HepG2 (cell line): ENCODE measurements around the gene PRDM11. TPM values are rescaled to one million over a fixed set of nuclear protein-coding genes. Genes with fewer than 3 reads are reported as not detected.

Source experiments
- ATAC-seq: fragments of 200-7000 bp; cut with Tn5 transposase; 3 replicates; pipeline ENCODE4 v1.9.1; 2020; ENCODE audit warnings: mild to moderate bottlenecking, moderate library complexity
- BruUV-seq: library from RNA; stranded (reverse); fragments of 400-500 nt; replicated peaks from 2 replicates; lab custom pipeline; 2021; lab: Mats Ljungman, UMichigan
- CTCF ChIA-PET: fragments of 300-600 bp; formaldehyde crosslinking; extraction: SDS; loops from one replicate; lab custom pipeline; 2021; ENCODE audit warnings: low total read pairs, inconsistent platforms, low intra/inter-chr PET ratio; lab: Yijun Ruan, JAX
- POLR2A ChIA-PET: fragments of 350-600 bp; sonication (Branson Sonifier 250); formaldehyde crosslinking; loops from one replicate; lab custom pipeline; 2020; ENCODE audit warnings: antibody characterized with exemption, inconsistent platforms; lab: Yijun Ruan, JAX
- DNase-seq: peaks from one replicate; pipeline ENCODE4 v3.0.0-alpha.2; 2015; ENCODE audit warnings: low spot score
- FAIRE-seq: peaks from 3 replicates; lab custom pipeline; 2011; peaks lifted over from hg19 to GRCh38; lab: Jason Lieb, UNC
- H2AFZ ChIP-seq: one replicate; pipeline ENCODE4 v1.6.1; 2011; ENCODE audit warnings: low read length, inconsistent platforms
- H3K27ac ChIP-seq: fragments of 300-600 bp; 3 replicates; pipeline ENCODE4 v1.8.0; 2011; ENCODE audit warnings: mixed run types, mild to moderate bottlenecking, mixed read lengths, low read length, inconsistent platforms; ENCODE audit not compliant: insufficient read depth; ENCODE audit errors: extremely low read length
- H3K27me3 ChIP-seq, 2 experiments: fragments of 200-600 bp in 1 of 2; 2 replicates in 1 of 2; 3 replicates in 1 of 2; pipeline versions ENCODE4 v1.6.0 to v1.8.0; 2011; ENCODE audit warnings: low read length in 2 of 2, mild to moderate bottlenecking in 2 of 2, moderate library complexity in 2 of 2, inconsistent platforms in 1 of 2; ENCODE audit not compliant: insufficient read depth in 2 of 2, control insufficient read depth in 1 of 2
- H3K36me3 ChIP-seq, 2 experiments: fragments of 200-600 bp in 1 of 2; replicated peaks in 1 of 2; 2 replicates in 1 of 2; 3 replicates in 1 of 2; pipeline versions ENCODE4 v1.5.1 to v1.8.0; 2011; ENCODE audit warnings: low read length in 2 of 2, inconsistent platforms in 1 of 2; ENCODE audit not compliant: insufficient read depth in 2 of 2, control insufficient read depth in 1 of 2
- H3K4me1 ChIP-seq: 2 replicates; pipeline ENCODE4 v1.5.1; 2012; ENCODE audit warnings: low read length, inconsistent platforms; ENCODE audit not compliant: insufficient read depth
- H3K4me2 ChIP-seq: 2 replicates; pipeline ENCODE4 v1.6.0; 2011; ENCODE audit warnings: low read depth, low read length, inconsistent platforms
- H3K4me3 ChIP-seq, 3 experiments: fragments of 200-600 bp in 1 of 3; sonication (generic), shearing (Covaris generic) in 1 of 3; replicated peaks in 1 of 3; 2 replicates each; pipeline ENCODE4 v1.5.1; 2011 to 2016; ENCODE audit warnings: low read length in 3 of 3, inconsistent platforms in 2 of 3, low read depth in 2 of 3, mild to moderate bottlenecking in 2 of 3, control low read depth in 1 of 3, mixed read lengths in 1 of 3; ENCODE audit not compliant: insufficient read depth in 1 of 3
- H3K79me2 ChIP-seq: one replicate; pipeline ENCODE4 v1.6.1; 2011; ENCODE audit warnings: low read length, inconsistent platforms; ENCODE audit not compliant: insufficient read depth
- H3K9ac ChIP-seq: 2 replicates; pipeline ENCODE4 v1.6.0; 2011; ENCODE audit warnings: mild to moderate bottlenecking, low read depth, low read length, inconsistent platforms; ENCODE audit not compliant: insufficient read depth
- H3K9me3 ChIP-seq: 2 replicates; pipeline ENCODE4 v1.5.1; 2012; ENCODE audit warnings: mild to moderate bottlenecking, low read length
- H4K20me1 ChIP-seq: 2 replicates; pipeline ENCODE4 v1.6.0; 2011; ENCODE audit warnings: inconsistent platforms, mild to moderate bottlenecking, low read length, moderate library complexity; ENCODE audit not compliant: insufficient read depth
- ADNP ChIP-seq: sonication (generic); formaldehyde crosslinking; IDR thresholded peaks from 2 replicates; pipeline ENCODE4 v1.4.0; 2020; ENCODE audit warnings: missing genetic modification reagents
- BRCA1 ChIP-seq: sonication (generic); formaldehyde crosslinking; IDR thresholded peaks from 2 replicates; pipeline ENCODE4 v1.4.0; 2020; ENCODE audit warnings: missing genetic modification reagents
- ELF3 ChIP-seq: IDR thresholded peaks from 2 replicates; pipeline ENCODE4 v1.6.1; 2016; ENCODE audit warnings: missing genetic modification reagents, missing compliant biosample characterization
- GFI1 ChIP-seq: sonication (generic); formaldehyde crosslinking; IDR thresholded peaks from 2 replicates; pipeline ENCODE4 v1.5.0; 2020; ENCODE audit warnings: missing genetic modification reagents, mild to moderate bottlenecking, borderline replicate concordance
- ZBTB33 ChIP-seq: sonication (generic); formaldehyde crosslinking; IDR thresholded peaks from 2 replicates; pipeline ENCODE4 v1.4.0; 2020; ENCODE audit warnings: missing genetic modification reagents
- ZHX1 ChIP-seq: sonication (generic); formaldehyde crosslinking; IDR thresholded peaks from 2 replicates; pipeline ENCODE4 v1.8.1; 2022; ENCODE audit warnings: low read depth, mild to moderate bottlenecking, missing genetic modification reagents
- ZNF296 ChIP-seq: sonication (generic); formaldehyde crosslinking; conservative IDR thresholded peaks from 2 replicates; pipeline ENCODE4 v1.5.0; 2020; ENCODE audit warnings: mild to moderate bottlenecking, missing genetic modification reagents
- ZNF530 ChIP-seq: sonication (generic); formaldehyde crosslinking; IDR thresholded peaks from 2 replicates; pipeline ENCODE4 v1.5.0; 2020; ENCODE audit warnings: low read depth, mild to moderate bottlenecking, missing genetic modification reagents
- ZNF629 ChIP-seq: sonication (generic); formaldehyde crosslinking; conservative IDR thresholded peaks from 2 replicates; pipeline ENCODE4 v1.5.0; 2020; ENCODE audit warnings: missing genetic modification reagents
- WGBS: methylation state at CpG from one replicate; pipeline ENCODE4 v1.1.6; 2017; ENCODE audit warnings: low lambda C conversion rate; 5-methylcytosine and 5-hydroxymethylcytosine counted together
- in situ Hi-C: cut with HindIII; loops from 2 replicates; pipeline ENCODE4 v1.10.0; 2017; ENCODE audit warnings: low pct_unique_long_range_greater_than_20kb; ENCODE audit not compliant: extremely low pct_ligation_motif_present
- intact Hi-C: fragments of 100-400 bp; cut with micrococcal nuclease; formaldehyde crosslinking; loops from one replicate; pipeline ENCODE4 v1.10.0; 2022; ENCODE audit not compliant: unreplicated experiment
- polyA plus RNA-seq, 8 experiments: library from polyadenylated mRNA; depleted of rRNA in 3 of 8; stranded (reverse) in 7 of 8; unstranded in 1 of 8; fragments of >200 nt; fragmentation: Illumina TruSeq in 4 of 8; extraction: Trizol in 4 of 8; gene quantifications; 2 replicates each; pipeline versions ENCODE4 v1.2.1 to v1.2.3, GENCODE V29; 2011 to 2016; ENCODE audit warnings: low read depth in 4 of 8, missing spikeins in 1 of 8, mixed read lengths in 1 of 8; ENCODE audit not compliant: insufficient read depth in 1 of 8
- total RNA-seq, 5 experiments: library from RNA; depleted of rRNA; stranded (reverse); fragments of >200 nt; fragmentation: Illumina TruSeq; extraction: Trizol; gene quantifications; 2 replicates each; pipeline ENCODE4 v1.2.3, GENCODE V29; 2016; ENCODE audit warnings: low read depth in 1 of 5

Gene PRDM11
- total and polyA plus RNA-seq, 2 of the 13 experiments (the other 11 are each of a cell fraction or from before 2014, with no cell fraction given), result 3.4 to 4.7 TPM

- Histone ChIP-seq H3K9me3 (no peaks in the 10 kb centered on the region), H3K9ac (no peak overlapping the region), H3K36me3 (no peaks in the 10 kb centered on the region), H3K79me2 (no peaks in the 10 kb centered on the region), H3K4me3 (no peak overlapping the region), H3K4me2 (no peak overlapping the region), H3K27me3 (no peaks in the 10 kb centered on the region), H3K4me1 (peaks cover 41% of the 10 kb centered on the region), H4K20me1 (no peaks in the 10 kb centered on the region), H3K27ac (no peak overlapping the region), H2AFZ (no peak overlapping the region)
- WGBS, result 64% methylated on average over 2 of the region's 3 CpGs
- FAIRE-seq (no peak), DNase-seq (no peak), ATAC-seq (no peak)
- CTCF ChIA-PET, result no interaction called here
- no peak for TF ChIP-seq ADNP (CRISPR knock-in tag)
- TF ChIP-seq BRCA1, result no peak
- TF ChIP-seq ELF3, result no peak
- TF ChIP-seq ZNF530 (CRISPR knock-in tag), result no peak
- no peak for TF ChIP-seq GFI1
- no peak for TF ChIP-seq ZNF296 (CRISPR knock-in tag)
- POLR2A ChIA-PET, result no interaction called here
- no TSS peak for BruUV-seq
- in situ Hi-C loops, result no loop called here
- intact Hi-C loops, result no loop called here
These were observed 13.4 kb downstream of the PRDM11 start for GRCh38 chr11:45159781-45160365.

GRCh38 chr11:45161252-45162063, 15.0 kb downstream of the PRDM11 start:
- no peak overlapping the region for H3K4me3 ChIP-seq
- H2AFZ ChIP-seq, result no peak overlapping the region
- no peak overlapping the region for H3K4me2 ChIP-seq
- intact Hi-C loops, result no loop called here
- in situ Hi-C loops, result no loop called here
- TF ChIP-seq ZNF629 (CRISPR knock-in tag) (peak; percentile 68), ZHX1 (no peak), ZBTB33 (CRISPR knock-in tag) (0 out of 2 replicates have a peak, but pooled peaks have one; percentile 33)
- no TSS peak for BruUV-seq
- no peaks in the 10 kb centered on the region for H3K79me2 ChIP-seq
- POLR2A ChIA-PET, result no interaction called here
- no peak for FAIRE-seq
- WGBS, result 80% methylated on average over 13 of the region's 23 CpGs
- ATAC-seq, result no peak
- CTCF ChIA-PET, result no interaction called here
- no peaks in the 10 kb centered on the region for H3K36me3 ChIP-seq
- H3K9me3 ChIP-seq, result no peaks in the 10 kb centered on the region
- H3K9ac ChIP-seq, result no peak overlapping the region
- H3K27ac ChIP-seq, result no peak overlapping the region
- no peaks in the 10 kb centered on the region for H3K27me3 ChIP-seq
- peaks cover 25% of the 10 kb centered on the region for H3K4me1 ChIP-seq
- H4K20me1 ChIP-seq, result no peaks in the 10 kb centered on the region
- no peak for DNase-seq
